HG02870 (cell line): ENCODE measurements around the gene NMNAT2.
"Not testable (repeated sequence)": the region's sequence is repeated elsewhere in the genome, so short reads cannot be mapped to it uniquely, and the experiment has no call there.

Experiments
- ATAC-seq: cut with Tn5 transposase; IDR thresholded peaks from one replicate; pipeline ENCODE4 v1.9.1; 2021; ENCODE audit warnings: mild to moderate bottlenecking, moderate library complexity; ENCODE audit not compliant: unreplicated experiment

The NMNAT2 gene

GRCh38 chr1:183241471-183241870 lies 176.7 kb downstream of the NMNAT2 start:
- no peak for ATAC-seq

- not testable (repeated sequence) for ATAC-seq
Observed at GRCh38 chr1:183240853-183241252, 177.3 kb downstream of the NMNAT2 start.

- ATAC-seq, result no peak
Observed at GRCh38 chr1:183240526-183240825, 177.7 kb downstream of the NMNAT2 start.

GRCh38 chr1:183239793-183240525 lies 178.2 kb downstream of the NMNAT2 start:
- ATAC-seq, result no peak

GRCh38 chr1:183239220-183239742 lies 178.9 kb downstream of the NMNAT2 start:
- ATAC-seq, result no peak

- no peak for ATAC-seq
Observed at GRCh38 chr1:183238071-183238470, 180.1 kb downstream of the NMNAT2 start.

GRCh38 chr1:183237046-183237445 lies 181.1 kb downstream of the NMNAT2 start:
- no peak for ATAC-seq

- no peak for ATAC-seq
Observed at GRCh38 chr1:183236158-183236725, 181.9 kb downstream of the NMNAT2 start.

- ATAC-seq, result no peak
Observed at GRCh38 chr1:183235503-183235902, 182.7 kb downstream of the NMNAT2 start.

GRCh38 chr1:183234660-183235476 lies 183.3 kb downstream of the NMNAT2 start:
- ATAC-seq, result no peak

GRCh38 chr1:183233113-183233512 lies 185.1 kb downstream of the NMNAT2 start:
- ATAC-seq, result no peak

GRCh38 chr1:183231545-183231944 lies 186.6 kb downstream of the NMNAT2 start:
- no peak for ATAC-seq

GRCh38 chr1:183230413-183230812 lies 187.8 kb downstream of the NMNAT2 start:
- ATAC-seq, result no peak

- no peak for ATAC-seq
Observed at GRCh38 chr1:183228347-183229220, 189.6 kb downstream of the NMNAT2 start.

GRCh38 chr1:183227422-183228346 lies 190.5 kb downstream of the NMNAT2 start:
- no peak for ATAC-seq

- ATAC-seq, result no peak
Observed at GRCh38 chr1:183226963-183227362, 191.2 kb downstream of the NMNAT2 start.

GRCh38 chr1:183226361-183226760 lies 191.8 kb downstream of the NMNAT2 start:
- no peak for ATAC-seq

GRCh38 chr1:183223467-183223866 lies 194.7 kb downstream of the NMNAT2 start:
- ATAC-seq, result no peak

- no peak for ATAC-seq
Observed at GRCh38 chr1:183222909-183223308, 195.3 kb downstream of the NMNAT2 start.

GRCh38 chr1:183219616-183220009 lies 198.6 kb downstream of the NMNAT2 start:
- no peak for ATAC-seq
